GM18498 (cell line): ENCODE measurements around the gene PNPLA7.
A peak's percentile ranks its signal among the peaks of the same experiment; 100 is the strongest.
"Not testable (repeated sequence)": the region's sequence is repeated elsewhere in the genome, so short reads cannot be mapped to it uniquely, and the experiment has no call there.

Source experiments
- ATAC-seq: cut with Tn5 transposase; IDR thresholded peaks from one replicate; pipeline ENCODE4 v1.9.1; 2021; ENCODE audit warnings: mild to moderate bottlenecking, moderate library complexity; ENCODE audit not compliant: unreplicated experiment

PNPLA7 gene

GRCh38 chr9:137550231-137550621, at the start of gene PNPLA7:
Gene PNPLA7, minus strand, starts transcription at chr9:137550402. Its CDS starts 205 bp downstream, at chr9:137550197.
- ATAC-seq, result no peak

- no peak for ATAC-seq
These were observed 48.7 kb upstream of the PNPLA7 start for GRCh38 chr9:137598943-137599342.

GRCh38 chr9:137596577-137596976, 46.4 kb upstream of the PNPLA7 start:
- not testable (repeated sequence) for ATAC-seq

- ATAC-seq, result no peak
These were observed 43.0 kb upstream of the PNPLA7 start for GRCh38 chr9:137593176-137593575.

- ATAC-seq, result no peak
These were observed 42.6 kb upstream of the PNPLA7 start for GRCh38 chr9:137592767-137593166.

GRCh38 chr9:137590469-137591383, 40.5 kb upstream of the PNPLA7 start, which contains the start of gene ZMYND19:
Gene ZMYND19, minus strand, starts transcription at chr9:137590512. Its CDS starts 249 bp downstream, at chr9:137590263.
- peak; percentile 87 for ATAC-seq

GRCh38 chr9:137590123-137590468, 39.9 kb upstream of the PNPLA7 start:
- ATAC-seq, result peak; percentile 17

- ATAC-seq, result peak; percentile 20
These were observed 39.4 kb upstream of the PNPLA7 start for GRCh38 chr9:137589441-137590122.

- no peak for ATAC-seq
These were observed 38.7 kb upstream of the PNPLA7 start for GRCh38 chr9:137588891-137589290.

GRCh38 chr9:137588311-137588710, 38.1 kb upstream of the PNPLA7 start:
- no peak for ATAC-seq

- no peak for ATAC-seq
These were observed 36.7 kb upstream of the PNPLA7 start for GRCh38 chr9:137586854-137587253.

GRCh38 chr9:137583957-137584356, 33.8 kb upstream of the PNPLA7 start:
- ATAC-seq, result no peak

- ATAC-seq, result no peak
These were observed 33.1 kb upstream of the PNPLA7 start for GRCh38 chr9:137583347-137583746.

- ATAC-seq, result no peak
These were observed 32.2 kb upstream of the PNPLA7 start for GRCh38 chr9:137582286-137582860.

- no peak for ATAC-seq
These were observed 31.4 kb upstream of the PNPLA7 start for GRCh38 chr9:137581361-137582285.

GRCh38 chr9:137580954-137581322, 30.7 kb upstream of the PNPLA7 start:
- no peak for ATAC-seq

- no peak for ATAC-seq
These were observed 30.2 kb upstream of the PNPLA7 start for GRCh38 chr9:137580209-137580953.

- ATAC-seq, result no peak
These were observed 29.0 kb upstream of the PNPLA7 start for GRCh38 chr9:137579259-137579604.

- ATAC-seq, result peak; percentile 92
These were observed 28.5 kb upstream of the PNPLA7 start, which contains the start of gene DPH7 for GRCh38 chr9:137578518-137579258. Gene DPH7, minus strand, starts transcription at chr9:137578925. Its CDS starts 148 bp downstream, at chr9:137578777.
